AG09319 (cell line): ENCODE measurements around the gene ZBTB2.
"Not testable (repeated sequence)": the region's sequence is repeated elsewhere in the genome, so short reads cannot be mapped to it uniquely, and the experiment has no call there.

Experiments used
- DNase-seq: peaks from one replicate; pipeline ENCODE4 v3.0.0-alpha.2; 2010; ENCODE audit warnings: low read depth; ENCODE audit errors: extremely low read depth
- TF ChIP-seq, protein P1 (sequence below): IDR thresholded peaks from 2 replicates; pipeline ENCODE4 v1.5.1; 2011; ENCODE audit warnings: low read depth, mild to moderate bottlenecking, inconsistent platforms, low read length, moderate library complexity

Gene ZBTB2

DNA sequence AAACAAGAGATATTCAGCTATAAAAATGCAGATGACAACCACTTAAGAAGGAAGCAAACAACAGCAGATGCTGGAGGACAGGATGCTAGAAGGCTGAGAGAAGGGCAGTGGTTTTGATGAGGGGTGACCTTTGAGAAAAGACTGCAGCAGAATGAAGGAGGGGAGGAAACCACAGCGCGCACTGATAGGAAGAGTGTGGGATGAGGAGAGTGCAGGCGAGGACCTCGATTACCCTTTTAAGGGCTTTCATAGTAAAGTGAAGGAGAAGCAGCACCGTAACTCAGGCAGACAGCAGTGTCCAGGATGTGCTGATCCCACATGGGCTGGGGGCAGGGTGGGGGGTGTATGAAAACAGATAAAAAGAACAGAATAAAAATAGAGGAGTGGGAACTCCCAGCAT, 19.2 kb downstream of the ZBTB2 start:
- DNase-seq: no peak
- TF ChIP-seq, protein P1, sequence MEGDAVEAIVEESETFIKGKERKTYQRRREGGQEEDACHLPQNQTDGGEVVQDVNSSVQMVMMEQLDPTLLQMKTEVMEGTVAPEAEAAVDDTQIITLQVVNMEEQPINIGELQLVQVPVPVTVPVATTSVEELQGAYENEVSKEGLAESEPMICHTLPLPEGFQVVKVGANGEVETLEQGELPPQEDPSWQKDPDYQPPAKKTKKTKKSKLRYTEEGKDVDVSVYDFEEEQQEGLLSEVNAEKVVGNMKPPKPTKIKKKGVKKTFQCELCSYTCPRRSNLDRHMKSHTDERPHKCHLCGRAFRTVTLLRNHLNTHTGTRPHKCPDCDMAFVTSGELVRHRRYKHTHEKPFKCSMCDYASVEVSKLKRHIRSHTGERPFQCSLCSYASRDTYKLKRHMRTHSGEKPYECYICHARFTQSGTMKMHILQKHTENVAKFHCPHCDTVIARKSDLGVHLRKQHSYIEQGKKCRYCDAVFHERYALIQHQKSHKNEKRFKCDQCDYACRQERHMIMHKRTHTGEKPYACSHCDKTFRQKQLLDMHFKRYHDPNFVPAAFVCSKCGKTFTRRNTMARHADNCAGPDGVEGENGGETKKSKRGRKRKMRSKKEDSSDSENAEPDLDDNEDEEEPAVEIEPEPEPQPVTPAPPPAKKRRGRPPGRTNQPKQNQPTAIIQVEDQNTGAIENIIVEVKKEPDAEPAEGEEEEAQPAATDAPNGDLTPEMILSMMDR: no peak

DNA sequence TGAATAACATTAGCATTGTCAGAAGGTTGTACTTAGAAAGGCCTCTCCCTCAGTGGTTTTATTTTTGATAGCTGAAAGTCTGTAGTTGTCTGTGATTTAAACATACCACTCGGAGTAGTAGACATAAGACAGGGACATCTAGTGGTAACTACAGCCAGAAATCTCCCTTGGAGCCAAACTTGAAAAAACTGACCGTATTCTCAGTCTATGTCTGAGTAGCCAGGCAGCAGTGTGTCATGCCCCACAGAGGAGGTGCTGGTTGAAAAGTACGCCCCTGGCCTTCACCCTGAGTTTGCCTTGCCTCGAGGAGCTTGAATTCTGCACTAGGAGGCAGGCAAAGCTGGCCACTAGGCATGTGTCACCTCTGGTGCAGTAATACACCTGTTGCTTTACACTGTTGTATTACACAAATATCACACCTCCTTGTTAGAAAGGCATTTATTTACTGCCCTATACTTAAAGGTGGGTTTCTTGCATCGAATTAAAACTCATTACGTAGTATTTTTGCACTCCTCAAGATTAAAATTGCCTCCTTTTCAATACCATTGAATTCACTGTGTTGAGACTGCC, 20.8 kb downstream of the ZBTB2 start:
- no peak for DNase-seq
- TF ChIP-seq, protein P1: peak; percentile 13

DNA sequence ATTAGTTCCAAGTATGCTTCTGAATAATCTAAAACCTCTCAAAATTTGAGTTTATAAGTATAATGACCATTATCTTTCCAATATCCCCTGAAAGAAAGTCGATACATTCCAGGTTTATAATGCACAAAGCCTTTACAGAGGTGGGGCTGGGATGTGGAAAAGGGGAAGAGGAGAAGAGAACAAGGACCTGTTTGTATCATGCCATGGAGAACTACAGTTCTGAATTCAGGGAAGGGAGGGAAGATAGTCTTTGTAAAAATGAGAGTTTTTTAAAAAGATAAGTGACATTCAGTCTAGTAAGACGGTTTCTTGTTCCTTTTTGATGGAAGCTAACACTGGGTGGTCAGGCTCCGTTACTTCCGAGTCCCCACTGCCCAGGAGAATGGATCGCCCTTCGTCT, 26.1 kb downstream of the ZBTB2 start:
- TF ChIP-seq, protein P1: no peak
- DNase-seq: no peak

DNA sequence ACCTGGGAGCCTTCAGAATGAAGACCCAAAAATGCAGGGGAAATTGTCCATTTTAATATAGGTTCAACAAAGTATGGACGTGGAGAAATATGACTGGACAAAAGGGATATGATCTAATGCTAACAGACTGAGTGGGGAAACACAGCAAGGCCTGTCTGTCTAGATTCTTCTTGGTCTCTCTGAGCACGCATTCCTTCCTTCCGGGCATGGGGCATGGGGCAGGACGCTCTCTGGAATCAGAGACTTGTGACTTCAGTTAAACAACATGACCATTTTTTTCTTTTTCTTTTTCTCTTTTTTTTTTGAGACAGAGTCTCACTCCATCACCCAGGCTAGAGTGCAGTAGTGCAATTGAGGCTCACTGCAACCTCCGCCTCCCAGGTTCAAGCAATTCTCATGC, 31.9 kb downstream of the ZBTB2 start:
- DNase-seq: no peak
- TF ChIP-seq, protein P1: no peak

DNA sequence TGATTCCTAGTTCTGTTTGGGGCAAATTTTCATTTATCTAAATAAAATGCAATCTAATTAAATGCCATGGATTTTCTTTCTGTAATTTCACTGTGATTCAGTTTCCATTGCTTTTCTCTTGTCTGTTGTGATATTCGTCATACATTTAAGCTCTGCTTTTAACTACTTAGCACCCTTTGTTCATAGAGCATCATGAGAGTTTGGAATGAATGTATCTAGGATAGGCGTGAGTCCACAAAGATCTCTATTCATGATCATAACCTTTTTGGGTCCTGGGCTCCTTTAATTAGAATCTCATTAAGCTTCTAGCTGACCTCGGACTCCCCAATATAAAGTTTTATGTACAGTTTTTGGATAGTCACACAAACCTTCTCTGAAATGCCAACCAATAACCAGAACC, 32.9 kb downstream of the ZBTB2 start:
- TF ChIP-seq, protein P1: no peak
- DNase-seq: no peak

DNA sequence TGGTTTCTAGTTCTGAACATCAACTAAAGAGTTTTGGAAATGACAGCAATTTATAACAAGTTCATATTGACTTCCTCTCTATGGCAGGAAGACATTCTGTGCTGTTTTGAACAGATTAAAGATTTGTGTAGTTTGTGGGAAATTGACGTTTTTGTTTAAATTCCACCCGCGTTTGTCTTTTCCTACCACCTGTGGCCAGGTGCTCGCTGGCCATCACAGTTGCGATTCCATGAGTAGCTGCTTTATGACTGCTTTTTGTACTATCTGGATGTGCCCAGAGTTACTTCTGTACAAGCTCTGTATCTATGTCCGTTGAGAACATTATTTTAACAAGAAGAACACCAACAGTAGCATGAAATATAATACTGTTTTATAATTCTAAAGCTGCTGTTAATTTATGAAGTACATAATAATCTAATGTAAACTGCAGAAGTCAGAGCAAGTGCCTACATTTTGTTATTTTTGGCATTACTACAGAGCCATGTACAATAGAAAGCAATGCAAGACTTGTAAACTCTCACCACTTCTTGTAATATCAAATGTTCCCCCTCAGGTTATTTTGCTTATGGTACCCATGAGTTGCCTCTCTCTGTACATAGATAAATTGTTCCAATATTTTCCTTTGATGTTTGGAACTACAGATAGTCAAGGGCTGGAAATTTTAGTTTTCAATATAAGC, 33.5 kb downstream of the ZBTB2 start:
- TF ChIP-seq, protein P1: no peak
- DNase-seq: no peak

DNA sequence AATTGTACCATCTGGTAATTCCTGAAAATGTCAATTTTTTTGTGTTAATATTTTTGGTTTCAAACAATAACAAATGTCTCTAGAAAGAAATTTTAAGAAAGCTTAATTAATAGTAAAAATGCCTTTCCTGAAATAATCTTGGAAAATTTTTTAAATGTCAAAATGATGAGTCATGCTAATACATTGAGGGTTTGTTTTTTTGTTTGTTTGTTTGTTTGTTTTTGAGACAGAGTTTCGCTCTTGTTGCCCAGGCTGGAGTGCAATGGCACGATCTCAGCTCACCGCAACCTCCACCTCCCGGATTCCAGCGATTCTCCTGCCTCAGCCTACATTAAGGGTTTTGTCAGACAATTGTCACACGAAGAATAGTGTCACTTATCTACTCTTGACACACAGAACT, 34.4 kb downstream of the ZBTB2 start:
- DNase-seq: not testable (repeated sequence)

DNA sequence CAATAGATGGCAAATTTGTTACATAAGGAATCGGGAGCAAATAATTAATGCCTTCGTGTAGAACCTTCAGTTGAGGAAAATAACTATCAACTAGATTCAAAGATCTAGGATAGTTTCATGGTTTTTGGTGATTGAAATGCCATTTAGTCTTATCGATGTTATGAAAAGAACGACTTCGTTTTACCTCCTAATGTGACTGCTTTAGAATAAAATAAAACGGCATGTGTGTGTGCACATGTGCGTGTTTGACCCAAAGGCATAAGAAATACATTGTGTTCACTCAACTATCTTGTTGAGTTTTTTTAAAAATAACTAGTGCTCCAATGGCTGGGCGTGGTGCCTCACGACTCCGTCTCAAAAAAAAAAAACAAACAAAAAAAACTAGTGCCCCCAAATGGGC, 37.6 kb downstream of the ZBTB2 start:
- no peak for DNase-seq
- TF ChIP-seq, protein P1: no peak
